ENCODE results near the gene PRR3.
A peak's percentile ranks its signal among the peaks of the same experiment; 100 is the strongest.

Gene PRR3

GRCh38 chr6:30572148-30572547 lies 15.1 kb downstream of the PRR3 start:
- no peak for DNase-seq

GRCh38 chr6:30573113-30573512 lies 16.0 kb downstream of the PRR3 start:
- DNase-seq, result no peak

GRCh38 chr6:30578051-30578450 lies 21.0 kb downstream of the PRR3 start:
- DNase-seq, result no peak

GRCh38 chr6:30583921-30584320 lies 26.8 kb downstream of the PRR3 start:
- DNase-seq, result no peak

GRCh38 chr6:30589754-30590358 lies 32.8 kb downstream of the PRR3 start:
- DNase-seq, result no peak

GRCh38 chr6:30590509-30590908 lies 33.4 kb downstream of the PRR3 start:
- DNase-seq, result no peak

GRCh38 chr6:30591008-30591407 lies 33.9 kb downstream of the PRR3 start:
- no peak for DNase-seq

- DNase-seq, result no peak
These were observed 35.2 kb downstream of the PRR3 start for GRCh38 chr6:30592287-30592686.

GRCh38 chr6:30597315-30598144 lies 40.4 kb downstream of the PRR3 start:
- peak; percentile 27 for DNase-seq

GRCh38 chr6:30598912-30599624 lies 42.0 kb downstream of the PRR3 start:
- DNase-seq, result no peak

GRCh38 chr6:30599625-30600324 lies 42.7 kb downstream of the PRR3 start:
- no peak for DNase-seq

GRCh38 chr6:30600451-30600961 lies 43.4 kb downstream of the PRR3 start:
- DNase-seq, result no peak

- DNase-seq, result no peak
These were observed 44.3 kb downstream of the PRR3 start for GRCh38 chr6:30601436-30601814.

- no peak for DNase-seq
These were observed 44.9 kb downstream of the PRR3 start for GRCh38 chr6:30601815-30602641.

- DNase-seq, result no peak
These were observed 46.9 kb downstream of the PRR3 start for GRCh38 chr6:30603961-30604360.

GRCh38 chr6:30610065-30610464 lies 53.0 kb downstream of the PRR3 start:
- DNase-seq, result no peak

- no peak for DNase-seq
These were observed 54.2 kb downstream of the PRR3 start for GRCh38 chr6:30611150-30611855.

GRCh38 chr6:30611856-30612194 lies 54.7 kb downstream of the PRR3 start:
- no peak for DNase-seq

GRCh38 chr6:30612213-30612612 lies 55.1 kb downstream of the PRR3 start:
- DNase-seq, result no peak

GRCh38 chr6:30612687-30613248 lies 55.7 kb downstream of the PRR3 start:
- no peak for DNase-seq

Data from GOT3 (cell line).